CD4-positive, alpha-beta memory T cell (primary cell): Measurements from ENCODE around the gene LRRC75B. TPM values are rescaled to one million over a fixed set of nuclear protein-coding genes. Genes with fewer than 3 reads are reported as not detected.
"Not testable (repeated sequence)": the region's sequence is repeated elsewhere in the genome, so short reads cannot be mapped to it uniquely, and the experiment has no call there.

Experiments
- CTCF ChIA-PET: fragments of 350-600 bp; sonication (Branson Sonifier 250); formaldehyde crosslinking; loops from one replicate; lab custom pipeline; 2021; ENCODE audit warnings: inconsistent platforms; ENCODE audit not compliant: partially characterized antibody; lab: Charles Lee
- POLR2A ChIA-PET: fragments of 350-600 bp; sonication (Branson Sonifier 250); formaldehyde crosslinking; loops from one replicate; lab custom pipeline; 2021; ENCODE audit not compliant: partially characterized antibody; lab: Charles Lee
- DNase-seq, 5 donors: peaks; one replicate each; pipeline versions ENCODE4 v3.0.0 to v3.0.0-alpha.2; 2020 to 2022; ENCODE audit warnings: mixed read lengths in 1 of 5
- H3K27ac ChIP-seq: one replicate; pipeline ENCODE4 v1.7.0; 2013; ENCODE audit warnings: low read depth, low read length
- H3K27me3 ChIP-seq: 2 replicates; pipeline ENCODE4 v1.7.0; 2013; ENCODE audit warnings: mild to moderate bottlenecking, low read length, moderate library complexity; ENCODE audit not compliant: insufficient read depth
- H3K36me3 ChIP-seq: 2 replicates; pipeline ENCODE4 v1.7.0; 2013; ENCODE audit warnings: mild to moderate bottlenecking, low read length, moderate library complexity; ENCODE audit not compliant: insufficient read depth
- H3K4me1 ChIP-seq: 2 replicates; pipeline ENCODE4 v1.7.0; 2013; ENCODE audit warnings: mild to moderate bottlenecking, low read length, moderate library complexity; ENCODE audit not compliant: insufficient read depth
- H3K4me3 ChIP-seq, 2 donors: one replicate each; pipeline ENCODE4 v1.7.0; 2013; ENCODE audit warnings: low read length in 2 of 2, mild to moderate bottlenecking in 1 of 2
- H3K9me3 ChIP-seq, 2 donors: one replicate each; pipeline ENCODE4 v1.7.0; 2013; ENCODE audit warnings: low read length in 2 of 2, control low read depth in 1 of 2; ENCODE audit not compliant: control insufficient read depth in 1 of 2
- H3K27ac Mint-ChIP-seq, 7 donors: one replicate each; pipeline ENCODE4 v1.8.0; 2020 to 2021; ENCODE audit warnings: mixed read lengths in 7 of 7, mild to moderate bottlenecking in 6 of 7, inconsistent platforms in 3 of 7, moderate library complexity in 3 of 7
- H3K27me3 Mint-ChIP-seq, 2 donors: one replicate each; pipeline ENCODE4 v1.8.0; 2020 to 2021; ENCODE audit warnings: mixed read lengths in 2 of 2
- H3K36me3 Mint-ChIP-seq, 2 donors: one replicate each; pipeline ENCODE4 v1.8.0; 2020 to 2021; ENCODE audit warnings: mixed read lengths in 2 of 2, inconsistent platforms in 1 of 2, mild to moderate bottlenecking in 1 of 2
- H3K4me1 Mint-ChIP-seq, 4 donors: one replicate each; pipeline ENCODE4 v1.8.0; 2020 to 2021; ENCODE audit warnings: mixed read lengths in 4 of 4, mild to moderate bottlenecking in 1 of 4
- H3K4me3 Mint-ChIP-seq, 8 donors: one replicate each; pipeline ENCODE4 v1.8.0; 2020 to 2021; ENCODE audit warnings: mixed read lengths in 8 of 8, mild to moderate bottlenecking in 7 of 8, moderate library complexity in 6 of 8, inconsistent platforms in 3 of 8
- H3K9me3 Mint-ChIP-seq, 8 donors: one replicate each; pipeline ENCODE4 v1.8.0; 2020 to 2021; ENCODE audit warnings: mixed read lengths in 8 of 8, mild to moderate bottlenecking in 5 of 8, inconsistent platforms in 3 of 8, moderate library complexity in 1 of 8
- intact Hi-C: fragments of 100-400 bp; cut with micrococcal nuclease; formaldehyde crosslinking; loops from one replicate; pipeline ENCODE4 v1.15.1; 2023
- polyA plus RNA-seq, 2 donors: library from polyadenylated mRNA; unstranded; fragments of 300-500 nt; fragmentation: Illumina TruSeq; gene quantifications; one replicate each; pipeline ENCODE4 v1.2.3, GENCODE V29; 2021
- total RNA-seq, 2 experiments: library from RNA; stranded (reverse); gene quantifications; one replicate each; pipeline ENCODE4 v1.2.3, GENCODE V29; 2021

LRRC75B gene
- total and polyA plus RNA-seq, 4 experiments from 2014 or later = 0.19 to 0.40 TPM; not detected in 2

- H3K4me1 Mint-ChIP-seq = peaks cover 5 to 24% (median 15%) of the 10 kb centered on the region in 4 donors
- POLR2A ChIA-PET, H3K27me3 Mint-ChIP-seq, H3K9me3 Mint-ChIP-seq, H3K4me3 ChIP-seq, H3K4me1 ChIP-seq, H3K27me3 ChIP-seq, H3K36me3 Mint-ChIP-seq, H3K9me3 ChIP-seq, H3K4me3 Mint-ChIP-seq, H3K36me3 ChIP-seq, H3K27ac ChIP-seq, CTCF ChIA-PET, intact Hi-C loops, H3K27ac Mint-ChIP-seq, DNase-seq: not testable (repeated sequence)
These were observed 38.7 kb upstream of the LRRC75B start for GRCh38 chr22:24631430-24632122.

- POLR2A ChIA-PET, intact Hi-C loops, H3K27ac ChIP-seq, H3K36me3 Mint-ChIP-seq, H3K4me3 ChIP-seq, H3K4me3 Mint-ChIP-seq, CTCF ChIA-PET, H3K36me3 ChIP-seq, H3K27me3 ChIP-seq, H3K27me3 Mint-ChIP-seq, H3K9me3 ChIP-seq, H3K9me3 Mint-ChIP-seq, DNase-seq, H3K4me1 ChIP-seq: not testable (repeated sequence)
- Mint-ChIP-seq H3K4me1 (peaks cover 5 to 21% (median 14%) of the 10 kb centered on the region in 4 donors), H3K27ac (peak overlapping the region in 5 of 7 donors; percentile 3 to 75 (median 57))
These were observed 38.0 kb upstream of the LRRC75B start for GRCh38 chr22:24630812-24631427.

GRCh38 chr22:24629069-24629468 is 36.2 kb upstream of the LRRC75B start:
- H3K27me3 Mint-ChIP-seq, H3K36me3 ChIP-seq, H3K27me3 ChIP-seq, intact Hi-C loops, CTCF ChIA-PET, H3K4me3 ChIP-seq, H3K27ac Mint-ChIP-seq, H3K4me3 Mint-ChIP-seq, DNase-seq, H3K36me3 Mint-ChIP-seq, H3K9me3 Mint-ChIP-seq, H3K4me1 ChIP-seq, H3K9me3 ChIP-seq, H3K27ac ChIP-seq, POLR2A ChIA-PET, H3K4me1 Mint-ChIP-seq: not testable (repeated sequence)

GRCh38 chr22:24627911-24628310 is 35.0 kb upstream of the LRRC75B start:
- POLR2A ChIA-PET = not testable (repeated sequence)

GRCh38 chr22:24622596-24622995 is 29.7 kb upstream of the LRRC75B start:
- H3K27me3 ChIP-seq, H3K27me3 Mint-ChIP-seq, H3K4me3 ChIP-seq, H3K27ac ChIP-seq, POLR2A ChIA-PET, H3K36me3 Mint-ChIP-seq, H3K4me1 ChIP-seq, H3K36me3 ChIP-seq, CTCF ChIA-PET, H3K9me3 Mint-ChIP-seq, H3K9me3 ChIP-seq, intact Hi-C loops: not testable (repeated sequence)
- Mint-ChIP-seq H3K4me1 (peaks cover 0 to 11% (median 3%) of the 10 kb centered on the region in 4 donors), H3K4me3 (peak overlapping the region in 1 of 8 donors; percentile 43), H3K27ac (peak overlapping the region in 5 of 7 donors; percentile 10 to 60 (median 52))
- peak in 1 of 5 donors; percentile 12 for DNase-seq

More at GRCh38 chr22:24627911-24628310, 35.0 kb upstream of the LRRC75B start:
- H3K36me3 Mint-ChIP-seq, DNase-seq, H3K4me1 Mint-ChIP-seq, H3K27me3 ChIP-seq, H3K27me3 Mint-ChIP-seq, H3K4me3 ChIP-seq, H3K4me3 Mint-ChIP-seq, H3K36me3 ChIP-seq, H3K4me1 ChIP-seq, H3K27ac ChIP-seq, intact Hi-C loops, H3K9me3 Mint-ChIP-seq, H3K9me3 ChIP-seq, CTCF ChIA-PET, H3K27ac Mint-ChIP-seq: not testable (repeated sequence)

- POLR2A ChIA-PET, H3K4me3 ChIP-seq, H3K9me3 ChIP-seq, H3K27ac ChIP-seq, DNase-seq, H3K27me3 ChIP-seq, H3K4me1 ChIP-seq, H3K4me3 Mint-ChIP-seq, H3K27me3 Mint-ChIP-seq, intact Hi-C loops, H3K36me3 ChIP-seq, H3K9me3 Mint-ChIP-seq, H3K36me3 Mint-ChIP-seq: not testable (repeated sequence)
- peak overlapping the region in 1 of 7 donors; percentile 86 for H3K27ac Mint-ChIP-seq
- CTCF ChIA-PET = interaction anchor here (0.5 to 0.6 kb wide), 2 partner anchors 23 to 174 kb away, joined by 3 to 4 read pairs; no protein-coding TSS in a partner anchor
- H3K4me1 Mint-ChIP-seq = peaks cover 0 to 11% (median 3%) of the 10 kb centered on the region in 4 donors
These were observed 28.4 kb upstream of the LRRC75B start for GRCh38 chr22:24621244-24621643.

- H3K4me1 ChIP-seq, H3K36me3 Mint-ChIP-seq, H3K27me3 Mint-ChIP-seq, DNase-seq, H3K27ac Mint-ChIP-seq, POLR2A ChIA-PET, H3K27ac ChIP-seq, H3K36me3 ChIP-seq, intact Hi-C loops, H3K4me3 Mint-ChIP-seq, H3K4me3 ChIP-seq, H3K27me3 ChIP-seq, H3K9me3 Mint-ChIP-seq, H3K9me3 ChIP-seq, H3K4me1 Mint-ChIP-seq: not testable (repeated sequence)
- CTCF ChIA-PET = interaction anchor here (0.7 kb wide), 1 partner anchor 1243 kb away, joined by 3 read pairs; no protein-coding TSS in a partner anchor
These were observed 21.9 kb upstream of the LRRC75B start for GRCh38 chr22:24614794-24615193.
